Body of pancreas (tissue), 4 donors: ENCODE data around the gene ESRRA.

Experiments used
- CTCF ChIP-seq, 7 experiments: fragments of 450-650 bp in 4 of 7; fragments of 200-600 bp in 3 of 7; sonication (generic) in 3 of 7; IDR thresholded peaks; one replicate each; pipeline ENCODE4 v1.5.1; 2016 to 2019; ENCODE audit warnings: antibody characterized with exemption in 7 of 7
- POLR2A ChIP-seq, 3 donors: fragments of 450-650 bp; IDR thresholded peaks; one replicate each; pipeline ENCODE4 v1.6.1; 2016; ENCODE audit warnings: antibody characterized with exemption in 3 of 3, mild to moderate bottlenecking in 2 of 3

GRCh38 chr11:64303109-64304031, 2.0 kb upstream of the ESRRA start:
- no peak for TF ChIP-seq CTCF (IDR thresholded peaks at IDR 0.05)
- TF ChIP-seq POLR2A (IDR thresholded peaks at IDR 0.05) = no peak
